ENCODE results near the gene SMAD1. TPM values are rescaled to one million over a fixed set of nuclear protein-coding genes. Genes with fewer than 3 reads are reported as not detected.
A peak's percentile ranks its signal among the peaks of the same experiment; 100 is the strongest.
"Not testable (repeated sequence)": the region's sequence is repeated elsewhere in the genome, so short reads cannot be mapped to it uniquely, and the experiment has no call there.

SMAD1 gene
- total RNA-seq, 1 donor from 2014 or later: 82.8 TPM

DNA sequence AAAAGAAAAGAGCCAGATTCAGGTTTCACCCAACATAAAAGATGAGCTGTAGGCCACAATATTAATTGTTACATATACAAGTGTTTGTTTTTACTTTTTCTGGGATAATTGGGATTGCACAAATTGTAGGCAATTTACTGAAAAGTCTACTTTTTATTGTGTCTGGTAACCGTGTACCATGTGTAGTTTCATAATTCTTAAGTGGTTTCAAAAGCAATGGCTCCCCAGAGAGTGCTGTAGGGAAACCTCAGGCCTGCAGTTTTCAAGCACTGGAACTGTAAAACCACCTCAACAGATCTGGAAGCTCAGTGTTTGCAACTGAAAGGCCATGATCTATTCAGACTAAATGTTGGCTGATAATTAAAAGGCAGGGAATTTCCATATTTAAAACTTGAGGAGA lies 83.7 kb downstream of the SMAD1 start:
- H3K9me3 Mint-ChIP-seq (ENCODE audit: unreplicated experiment): no peaks in the 10 kb centered on the region
- no peak for DNase-seq (ENCODE audit: low spot score)
- TF ChIP-seq CTCF (IDR thresholded peaks at IDR 0.05; ENCODE audit: unreplicated experiment): no peak

GRCh38 chr4:145566086-145566708 lies 84.5 kb downstream of the SMAD1 start:
- H3K36me3 Mint-ChIP-seq (ENCODE audit: low read depth, unreplicated experiment): peaks cover 32% of the 10 kb centered on the region
- no peak for TF ChIP-seq CTCF (IDR thresholded peaks at IDR 0.05; ENCODE audit: unreplicated experiment)

More for the DNA sequence above, 83.7 kb downstream of the SMAD1 start:
- Mint-ChIP-seq H3K4me3 (ENCODE audit: unreplicated experiment) (peak overlapping the region; percentile 19), H3K4me1 (ENCODE audit: unreplicated experiment) (peaks cover 4% of the 10 kb centered on the region), H3K27me3 (ENCODE audit: unreplicated experiment) (peaks cover 15% of the 10 kb centered on the region), H3K36me3 (ENCODE audit: low read depth, unreplicated experiment) (peaks cover 32% of the 10 kb centered on the region), H3K27ac (ENCODE audit: unreplicated experiment) (peak overlapping the region; percentile 44)

GRCh38 chr4:145566768-145567167 lies 85.1 kb downstream of the SMAD1 start:
- no peaks in the 10 kb centered on the region for H3K9me3 Mint-ChIP-seq (ENCODE audit: unreplicated experiment)
- DNase-seq (ENCODE audit: low spot score): no peak
- peak overlapping the region; percentile 25 for H3K27ac Mint-ChIP-seq (ENCODE audit: unreplicated experiment)
- H3K36me3 Mint-ChIP-seq (ENCODE audit: low read depth, unreplicated experiment): peaks cover 32% of the 10 kb centered on the region
- peaks cover 15% of the 10 kb centered on the region for H3K27me3 Mint-ChIP-seq (ENCODE audit: unreplicated experiment)
- TF ChIP-seq CTCF (IDR thresholded peaks at IDR 0.05; ENCODE audit: unreplicated experiment): no peak
- H3K4me1 Mint-ChIP-seq (ENCODE audit: unreplicated experiment): no peaks in the 10 kb centered on the region
- no peak overlapping the region for H3K4me3 Mint-ChIP-seq (ENCODE audit: unreplicated experiment)

More at GRCh38 chr4:145566086-145566708, 84.5 kb downstream of the SMAD1 start:
- Mint-ChIP-seq H3K9me3 (ENCODE audit: unreplicated experiment) (no peaks in the 10 kb centered on the region), H3K27ac (ENCODE audit: unreplicated experiment) (no peak overlapping the region), H3K27me3 (ENCODE audit: unreplicated experiment) (peaks cover 15% of the 10 kb centered on the region), H3K4me3 (ENCODE audit: unreplicated experiment) (no peak overlapping the region), H3K4me1 (ENCODE audit: unreplicated experiment) (peaks cover 3% of the 10 kb centered on the region)
- no peak for DNase-seq (ENCODE audit: low spot score)

DNA sequence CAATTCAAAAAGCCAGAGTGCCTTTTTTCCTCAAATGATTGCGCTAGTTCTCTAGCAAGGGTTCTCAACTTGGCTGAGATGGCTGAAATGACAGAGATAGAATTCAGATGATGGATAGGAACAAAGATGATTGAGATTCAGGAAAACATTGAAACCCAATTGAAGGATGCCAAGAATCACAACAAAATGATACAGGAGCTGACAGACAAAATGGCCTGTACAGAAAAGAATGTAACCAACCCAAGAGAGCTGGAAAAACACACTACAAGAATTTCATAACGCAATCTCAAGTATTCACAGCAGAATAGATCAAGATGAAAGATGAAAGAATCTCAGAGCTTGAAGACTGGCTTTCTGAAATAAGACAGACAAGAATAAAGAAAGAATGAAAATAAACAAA lies 85.9 kb downstream of the SMAD1 start:
- Mint-ChIP-seq H3K4me1 (ENCODE audit: unreplicated experiment) (no peaks in the 10 kb centered on the region), H3K27ac (ENCODE audit: unreplicated experiment) (no peak overlapping the region), H3K36me3 (ENCODE audit: low read depth, unreplicated experiment) (peaks cover 28% of the 10 kb centered on the region), H3K4me3 (ENCODE audit: unreplicated experiment) (no peak overlapping the region), H3K9me3 (ENCODE audit: unreplicated experiment) (no peaks in the 10 kb centered on the region), H3K27me3 (ENCODE audit: unreplicated experiment) (peaks cover 13% of the 10 kb centered on the region)
- no peak for DNase-seq (ENCODE audit: low spot score)
- TF ChIP-seq CTCF (IDR thresholded peaks at IDR 0.05; ENCODE audit: unreplicated experiment): no peak

DNA sequence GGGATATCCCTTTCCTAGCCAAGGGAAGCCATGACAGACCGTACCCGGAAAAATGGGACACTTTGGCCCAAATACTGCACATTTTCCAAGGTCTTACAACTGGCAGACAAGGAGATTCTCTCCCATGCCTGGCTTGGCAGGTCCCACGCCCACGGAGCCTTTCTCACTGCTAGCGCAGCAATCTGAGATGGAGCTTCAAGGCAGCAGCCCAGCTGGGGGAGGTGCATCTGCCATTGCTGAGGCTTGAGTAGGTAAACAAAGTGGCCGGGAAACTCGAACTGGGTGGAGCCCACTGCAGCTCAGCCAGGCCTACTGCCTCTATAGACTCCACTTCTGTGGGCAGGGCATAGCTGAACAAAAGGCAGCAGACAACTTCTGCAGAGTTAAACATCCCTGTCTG lies 92.9 kb downstream of the SMAD1 start:
- not testable (repeated sequence) for H3K4me3 Mint-ChIP-seq (ENCODE audit: unreplicated experiment); H3K27me3 Mint-ChIP-seq (ENCODE audit: unreplicated experiment); H3K9me3 Mint-ChIP-seq (ENCODE audit: unreplicated experiment); H3K27ac Mint-ChIP-seq (ENCODE audit: unreplicated experiment); H3K4me1 Mint-ChIP-seq (ENCODE audit: unreplicated experiment); H3K36me3 Mint-ChIP-seq (ENCODE audit: low read depth, unreplicated experiment); DNase-seq (ENCODE audit: low spot score)

Measured in endothelial cell (in vitro differentiated cells).